HG02870 (cell line): ENCODE data around the gene ACY1.
A peak's percentile ranks its signal among the peaks of the same experiment; 100 is the strongest.

Source experiments
- ATAC-seq: cut with Tn5 transposase; IDR thresholded peaks from one replicate; pipeline ENCODE4 v1.9.1; 2021; ENCODE audit warnings: mild to moderate bottlenecking, moderate library complexity; ENCODE audit not compliant: unreplicated experiment

The ACY1 gene

DNA sequence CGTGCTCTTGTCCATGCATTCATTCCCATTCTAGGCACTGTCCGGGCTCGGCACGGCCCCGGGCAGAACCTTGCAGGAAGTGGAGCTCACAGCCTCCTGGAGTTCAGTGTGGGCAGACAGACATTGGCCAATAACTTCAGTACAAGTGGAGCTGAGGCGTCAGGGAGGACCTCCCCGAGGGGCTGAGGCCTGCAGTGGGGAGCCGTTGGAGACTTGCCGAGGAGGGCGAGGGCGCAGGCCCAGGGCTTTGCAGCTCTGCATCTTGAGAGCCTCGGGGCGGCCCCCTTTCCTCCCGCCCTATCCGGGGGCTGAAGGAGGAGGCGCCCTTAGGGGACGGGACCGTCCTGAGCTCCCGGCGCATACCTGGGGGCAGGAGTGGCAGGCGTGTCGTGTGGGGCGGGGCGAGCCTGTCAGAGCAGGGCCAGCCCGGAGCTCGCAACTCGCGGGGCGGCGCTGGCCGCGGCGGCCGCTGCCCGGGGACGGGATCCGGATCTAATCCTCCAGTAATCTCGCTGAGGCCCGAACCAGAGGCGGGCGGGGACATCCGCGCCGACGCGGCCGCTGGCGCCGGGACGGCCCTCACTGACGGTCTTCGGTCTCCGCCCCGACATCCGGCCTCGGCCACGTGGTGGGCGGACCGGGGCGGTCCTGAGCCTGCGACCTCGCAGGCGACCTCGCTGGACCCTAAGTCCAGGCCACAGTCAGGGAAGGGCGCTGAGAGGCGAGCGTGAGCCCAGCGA, at the start of gene ACY1:
Gene ACY1, plus strand, starts transcription at position 698 of the 740 bp plus-strand sequence. CDS start 530 bp downstream, outside the sequence.
- peak; percentile 74 for ATAC-seq

DNA sequence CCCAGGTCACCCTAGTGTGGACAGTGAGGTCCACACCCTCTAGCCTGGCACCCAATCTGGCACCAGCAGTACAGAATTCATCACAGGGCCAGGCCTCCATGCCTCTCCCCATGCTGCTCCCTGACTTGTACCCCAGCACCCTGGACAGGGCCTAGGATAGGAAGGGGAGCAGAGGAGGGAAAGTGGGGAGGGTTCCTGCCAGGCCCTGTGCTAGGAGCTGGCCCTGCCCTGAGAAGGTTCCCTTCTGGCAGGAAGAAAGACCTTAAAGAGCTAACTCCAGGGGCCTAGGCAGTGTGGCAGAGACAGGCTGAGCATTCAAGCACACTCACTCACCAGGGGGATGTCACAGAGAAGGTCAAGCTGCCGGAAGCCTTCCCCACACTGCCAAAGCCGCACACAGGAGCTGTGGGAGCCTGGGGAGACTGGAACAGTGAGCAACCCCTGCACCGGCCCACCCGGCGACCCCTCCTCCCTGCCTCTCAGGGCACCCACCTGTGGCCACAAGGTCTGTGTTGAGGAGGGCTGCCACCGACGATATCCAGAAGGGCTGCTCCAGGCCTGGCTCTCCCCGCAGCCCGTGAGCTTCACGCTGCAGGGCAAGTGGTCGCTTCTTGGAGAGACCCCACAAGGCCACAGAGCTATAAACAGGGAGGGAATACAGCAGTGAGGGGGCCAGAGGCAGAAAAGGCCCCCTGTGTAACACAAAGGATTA, 49.0 kb upstream of the ACY1 start:
- no peak for ATAC-seq

DNA sequence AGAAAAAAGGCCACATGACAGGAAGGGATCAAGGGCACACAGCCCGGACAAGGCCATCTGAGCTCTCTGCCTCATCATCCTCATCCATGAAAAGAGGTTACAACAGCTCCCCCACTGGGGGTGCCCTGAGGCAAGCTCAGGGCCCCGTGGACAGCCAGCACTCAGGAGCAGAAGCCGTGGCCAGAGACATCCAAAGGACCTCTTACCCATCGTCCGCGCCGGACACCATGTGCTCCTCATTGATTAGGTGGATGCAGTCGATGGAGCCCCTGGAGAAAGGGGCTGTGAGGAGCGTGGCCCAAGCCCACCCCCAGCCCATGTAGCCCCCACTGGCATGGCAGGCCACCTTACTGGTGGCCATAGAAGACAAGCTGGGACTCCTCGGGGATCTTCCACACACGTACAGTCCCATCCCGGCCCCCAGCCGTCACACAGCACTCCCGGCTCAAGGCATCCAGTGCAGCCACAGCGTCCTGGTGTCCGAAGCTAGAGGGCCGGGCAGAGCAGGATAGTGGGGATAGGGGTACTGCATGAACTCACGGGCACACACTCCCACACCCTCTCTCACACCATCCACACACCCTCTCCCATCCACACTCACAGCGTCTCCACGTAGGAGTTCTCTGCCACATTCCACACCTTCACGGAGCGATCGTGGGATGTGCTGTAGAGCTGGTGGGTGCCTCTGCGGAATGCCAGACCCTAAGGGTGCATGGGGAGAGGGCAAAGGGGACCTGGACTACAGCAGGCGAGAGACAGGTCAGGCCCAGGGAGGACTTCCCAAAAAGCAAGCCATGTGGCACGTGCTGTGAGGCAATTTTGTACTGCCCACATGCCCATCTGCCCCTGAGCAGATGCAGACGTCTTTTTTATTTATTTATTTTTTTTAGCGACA, 48.1 kb upstream of the ACY1 start:
- ATAC-seq = no peak

DNA sequence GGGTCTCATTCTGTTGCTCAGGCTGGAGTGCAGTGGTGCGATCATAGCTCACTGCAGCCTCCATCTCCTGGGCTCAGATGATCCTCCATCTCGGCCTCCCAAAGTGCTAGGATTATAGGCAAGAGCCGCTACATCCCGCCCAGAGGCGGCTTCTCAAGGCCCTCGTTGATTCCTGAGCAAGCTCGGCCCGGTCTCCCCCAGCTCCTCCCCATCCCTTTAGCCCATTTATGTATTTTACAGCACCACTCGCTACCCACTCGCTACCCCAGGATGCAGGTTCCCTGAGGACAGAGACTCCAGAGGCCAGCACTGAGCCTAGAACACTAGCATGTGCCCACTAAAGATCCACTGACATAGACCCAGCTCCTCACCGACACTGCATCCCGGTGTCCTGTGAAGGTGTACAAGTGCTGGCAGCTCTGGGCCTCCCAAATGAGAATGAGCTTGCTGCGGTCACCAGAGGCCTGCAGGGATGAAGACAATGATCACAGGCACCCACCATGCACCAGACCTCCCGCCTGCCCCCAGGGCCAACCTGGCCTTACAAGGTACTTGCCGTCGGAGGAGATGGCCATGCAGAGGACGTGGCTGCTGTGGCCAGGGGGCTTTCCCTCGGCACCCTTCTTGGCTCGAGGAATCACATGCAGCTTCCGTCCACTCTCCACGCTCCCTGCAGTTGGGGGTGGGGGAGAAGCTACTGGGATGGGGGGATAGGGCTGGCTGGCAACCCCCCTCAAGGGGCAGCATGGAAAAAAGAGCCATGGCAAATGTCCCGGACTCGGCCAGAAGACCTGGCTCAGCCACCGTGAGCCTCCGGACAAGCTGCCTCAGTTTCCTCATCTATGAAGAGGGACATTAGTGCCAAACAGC, 47.2 kb upstream of the ACY1 start:
- ATAC-seq = no peak

DNA sequence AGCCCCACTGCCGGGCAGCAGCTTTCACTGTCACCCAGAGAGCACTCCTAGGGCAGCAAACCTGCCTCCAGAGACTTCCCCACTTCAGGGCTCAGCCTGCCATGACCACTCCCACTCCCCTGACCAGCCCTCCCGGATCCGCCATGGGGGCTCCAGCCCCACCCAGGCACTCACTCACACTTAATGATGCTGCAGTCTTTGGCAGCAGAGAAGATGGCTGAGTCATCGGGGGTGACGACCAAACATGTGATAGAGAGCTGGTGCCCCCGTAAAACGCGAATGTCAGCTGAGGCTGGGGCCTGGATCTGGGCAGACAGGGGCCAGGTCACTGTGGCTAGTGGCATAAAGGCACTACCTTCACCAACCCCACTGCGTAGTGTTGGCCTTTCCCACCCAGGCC, 46.3 kb upstream of the ACY1 start:
- no peak for ATAC-seq

DNA sequence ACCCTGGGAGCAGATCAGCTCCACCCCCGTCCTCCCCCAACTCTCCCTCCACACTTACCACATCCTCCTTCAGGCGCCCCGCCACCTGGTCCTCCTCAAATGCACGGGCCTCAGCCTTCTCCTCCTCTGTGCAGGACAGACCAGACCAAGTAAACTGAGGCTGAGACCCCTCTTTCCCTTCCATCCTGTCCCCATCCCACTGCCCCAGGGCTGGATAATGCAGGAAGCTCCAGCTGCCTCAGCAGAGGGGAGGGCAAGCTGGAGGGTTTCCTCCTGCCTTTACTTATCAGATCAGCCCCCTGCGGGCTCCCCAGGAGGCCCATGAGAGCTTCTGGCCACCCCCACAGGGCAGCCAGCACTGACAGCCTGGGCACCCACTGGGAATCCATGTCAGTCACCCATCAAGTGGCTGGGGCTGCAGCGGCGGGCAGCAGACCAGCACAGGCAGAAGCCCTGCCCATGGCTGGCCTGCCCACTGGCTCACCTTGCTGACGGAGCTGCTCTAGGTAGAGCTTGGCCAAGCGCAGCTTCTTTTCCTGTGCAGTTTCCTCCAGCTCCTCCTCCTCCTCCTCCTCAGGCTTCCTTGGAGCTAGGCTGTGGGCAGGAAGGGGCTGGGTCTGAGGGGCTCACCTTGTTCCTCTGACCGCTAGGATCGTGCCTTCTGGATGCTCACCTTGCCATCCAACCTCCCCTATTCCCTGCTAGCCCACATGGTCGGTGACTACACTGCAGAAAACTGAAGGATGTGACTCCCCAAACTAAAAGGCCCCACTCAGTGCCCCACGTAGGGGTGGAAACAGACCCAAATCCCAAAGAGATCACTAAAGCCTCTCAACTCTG, 45.5 kb upstream of the ACY1 start:
- no peak for ATAC-seq

DNA sequence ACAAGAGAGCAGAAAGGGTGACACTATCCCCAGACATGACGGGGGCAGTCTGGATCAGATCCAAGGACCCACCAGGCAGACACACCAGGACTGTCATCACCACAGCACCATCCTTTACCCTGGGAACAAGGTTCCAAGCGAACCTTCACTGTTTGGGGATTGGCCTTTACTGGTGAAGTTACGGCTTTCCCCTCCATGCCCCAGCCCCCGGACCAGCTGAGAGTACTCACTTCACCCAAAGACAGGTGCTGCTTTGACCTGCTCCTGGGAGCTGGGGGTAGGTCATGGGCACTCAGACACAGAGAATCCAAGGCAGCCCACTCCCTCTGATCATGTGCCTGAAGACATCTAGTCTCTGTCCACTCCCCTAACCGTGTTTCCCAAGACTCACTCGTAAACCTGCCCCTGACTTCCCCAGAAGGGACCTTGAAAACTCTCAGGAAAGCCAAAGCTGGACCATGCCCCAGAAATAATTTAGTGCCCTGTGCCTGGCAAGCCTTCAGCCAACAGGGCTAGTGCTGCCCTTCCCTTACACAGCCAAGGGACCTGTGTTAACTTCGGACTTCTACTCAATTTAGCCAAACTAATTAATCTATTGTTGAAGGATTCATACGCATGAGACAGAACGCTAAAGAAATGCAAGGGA, 44.4 kb upstream of the ACY1 start:
- ATAC-seq = no peak

DNA sequence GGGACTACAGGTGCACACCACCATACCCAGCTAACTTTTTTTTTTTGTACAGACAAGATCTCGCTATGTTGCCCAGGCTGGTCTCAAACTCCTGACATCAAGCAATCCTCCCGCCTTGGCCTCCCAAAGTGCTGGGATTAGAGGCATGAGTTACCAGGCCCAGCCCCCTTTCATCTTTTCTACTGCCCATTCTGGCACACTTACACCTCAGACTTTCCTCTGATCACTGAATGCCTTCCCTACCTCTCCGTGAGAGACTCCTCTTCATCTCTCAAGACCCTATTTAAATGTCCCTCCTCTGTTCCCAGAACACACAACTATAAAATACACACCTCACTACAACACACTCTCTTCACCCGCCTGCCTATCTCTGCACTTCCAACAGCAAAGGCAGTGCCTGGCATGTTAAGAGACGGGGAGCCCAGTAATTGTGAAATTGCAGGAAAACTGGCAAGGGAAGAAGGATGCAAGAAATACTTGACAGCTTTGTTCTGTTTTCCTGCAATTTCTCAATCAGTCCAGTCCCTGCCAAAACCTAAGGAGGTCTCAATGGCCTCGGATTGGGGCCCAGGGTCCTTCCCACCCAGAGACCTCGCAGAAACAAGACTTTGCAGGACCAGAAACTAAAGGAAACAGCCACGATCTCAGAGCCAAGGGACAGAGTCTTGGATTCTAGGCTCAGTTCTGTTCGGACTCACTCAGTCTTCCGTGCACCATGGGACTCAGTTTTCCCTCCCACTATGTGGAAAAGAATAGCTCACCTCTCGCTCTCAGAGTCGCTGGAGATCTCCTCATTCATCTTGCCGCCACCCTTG, 42.5 kb upstream of the ACY1 start:
- ATAC-seq = no peak

DNA sequence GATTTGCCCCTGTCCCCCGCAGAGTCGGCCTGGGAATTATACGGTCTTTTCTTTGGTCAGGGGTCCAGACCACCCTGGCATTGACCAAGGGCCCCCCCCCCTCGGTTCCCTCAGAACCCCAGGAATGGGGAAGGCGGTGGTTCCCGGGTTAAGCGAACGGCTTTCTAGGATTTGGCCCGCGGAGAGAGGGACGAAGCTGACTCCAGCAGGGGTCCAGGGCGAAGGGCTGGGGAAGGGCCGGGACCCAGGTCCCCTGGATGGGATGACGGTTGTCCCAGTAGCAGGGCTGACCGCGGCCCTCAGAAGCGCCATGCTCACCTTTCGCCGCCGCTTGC, 41.9 kb upstream of the ACY1 start:
- no peak for ATAC-seq

DNA sequence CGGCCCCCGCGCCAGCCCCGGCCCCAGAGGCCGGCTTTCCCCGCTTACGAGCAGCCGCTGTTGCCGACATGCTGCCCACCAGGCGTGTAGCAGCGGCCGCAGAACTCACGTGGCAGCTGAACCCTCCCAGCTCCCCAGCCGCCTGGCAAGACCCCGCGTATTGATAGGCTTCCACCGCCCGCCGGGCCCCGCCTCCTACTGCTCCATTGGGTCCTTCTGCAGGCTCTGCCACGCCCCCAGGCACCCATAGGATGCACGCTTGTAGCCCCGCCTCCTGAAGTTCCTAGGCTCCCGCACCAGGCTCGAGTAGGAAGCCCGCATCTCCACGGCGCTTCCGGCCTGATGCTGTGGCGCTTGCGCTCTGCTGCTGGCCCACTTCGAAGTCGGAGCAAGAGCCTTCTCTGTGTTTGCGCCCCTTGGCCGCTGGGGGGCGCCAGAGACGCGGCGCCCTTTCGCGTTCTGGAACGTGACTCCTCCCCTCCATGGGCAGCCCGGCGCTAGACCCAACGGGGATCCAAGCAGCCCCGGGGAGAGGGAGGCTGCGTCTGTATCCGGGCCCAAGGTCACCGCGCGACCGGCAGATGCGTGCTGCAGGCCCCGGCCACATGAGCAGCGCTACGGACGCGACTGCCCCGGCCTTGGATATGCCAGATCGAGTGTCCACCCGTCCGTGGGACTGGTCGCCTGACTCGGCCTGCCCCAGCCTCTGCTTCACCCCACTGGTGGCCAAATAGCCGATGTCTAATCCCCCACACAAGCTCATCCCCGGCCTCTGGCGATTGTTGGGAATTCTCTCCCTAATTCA, 41.3 kb upstream of the ACY1 start, which contains the start of the genes PARP3 and RRP9:
Gene PARP3, plus strand, starts transcription at position 566 of the 805 bp plus-strand sequence. CDS start 993 bp downstream, outside the sequence.
Gene RRP9, minus strand, starts transcription at position 107 of the 805 bp plus-strand sequence. Its CDS starts 37 bp downstream, at position 70.
- ATAC-seq = peak; percentile 86

DNA sequence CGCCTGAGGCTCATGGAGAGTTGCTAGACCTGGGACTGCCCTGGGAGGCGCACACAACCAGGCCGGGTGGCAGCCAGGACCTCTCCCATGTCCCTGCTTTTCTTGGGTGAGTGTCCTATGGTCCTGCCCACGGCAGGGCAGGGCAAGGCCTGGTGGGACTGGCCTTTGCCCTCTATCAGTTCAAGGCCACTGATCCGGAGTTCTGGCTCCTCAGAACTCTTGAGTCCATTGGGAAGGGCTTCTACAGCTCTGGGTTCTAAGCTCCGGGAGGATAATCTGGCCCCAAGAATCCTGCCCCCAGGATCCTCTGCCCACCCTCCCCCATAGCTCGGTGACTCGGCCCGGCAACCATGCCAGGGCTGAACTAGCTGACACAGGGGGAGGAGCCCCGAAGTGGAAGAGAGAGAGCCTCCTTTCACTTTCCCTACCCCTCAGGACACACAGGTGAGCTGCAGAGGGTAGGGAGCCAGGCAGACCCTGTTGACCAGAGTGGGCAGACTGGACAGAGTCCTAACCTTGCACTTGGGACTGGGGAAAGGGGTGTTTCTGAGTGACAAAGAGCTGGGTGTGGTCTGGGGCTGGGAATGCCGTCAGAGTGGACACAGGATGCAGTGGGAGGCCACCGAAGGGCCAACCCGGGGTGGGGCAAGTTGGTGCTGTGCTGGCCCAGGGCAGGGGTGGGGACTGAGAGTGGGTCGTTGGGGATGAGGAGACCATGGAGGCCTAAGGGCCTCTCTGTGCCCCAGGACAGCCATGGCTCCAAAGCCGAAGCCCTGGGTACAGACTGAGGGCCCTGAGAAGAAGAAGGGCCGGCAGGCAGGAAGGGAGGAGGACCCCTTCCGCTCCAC, 40.5 kb upstream of the ACY1 start:
- ATAC-seq = peak; percentile 31

DNA sequence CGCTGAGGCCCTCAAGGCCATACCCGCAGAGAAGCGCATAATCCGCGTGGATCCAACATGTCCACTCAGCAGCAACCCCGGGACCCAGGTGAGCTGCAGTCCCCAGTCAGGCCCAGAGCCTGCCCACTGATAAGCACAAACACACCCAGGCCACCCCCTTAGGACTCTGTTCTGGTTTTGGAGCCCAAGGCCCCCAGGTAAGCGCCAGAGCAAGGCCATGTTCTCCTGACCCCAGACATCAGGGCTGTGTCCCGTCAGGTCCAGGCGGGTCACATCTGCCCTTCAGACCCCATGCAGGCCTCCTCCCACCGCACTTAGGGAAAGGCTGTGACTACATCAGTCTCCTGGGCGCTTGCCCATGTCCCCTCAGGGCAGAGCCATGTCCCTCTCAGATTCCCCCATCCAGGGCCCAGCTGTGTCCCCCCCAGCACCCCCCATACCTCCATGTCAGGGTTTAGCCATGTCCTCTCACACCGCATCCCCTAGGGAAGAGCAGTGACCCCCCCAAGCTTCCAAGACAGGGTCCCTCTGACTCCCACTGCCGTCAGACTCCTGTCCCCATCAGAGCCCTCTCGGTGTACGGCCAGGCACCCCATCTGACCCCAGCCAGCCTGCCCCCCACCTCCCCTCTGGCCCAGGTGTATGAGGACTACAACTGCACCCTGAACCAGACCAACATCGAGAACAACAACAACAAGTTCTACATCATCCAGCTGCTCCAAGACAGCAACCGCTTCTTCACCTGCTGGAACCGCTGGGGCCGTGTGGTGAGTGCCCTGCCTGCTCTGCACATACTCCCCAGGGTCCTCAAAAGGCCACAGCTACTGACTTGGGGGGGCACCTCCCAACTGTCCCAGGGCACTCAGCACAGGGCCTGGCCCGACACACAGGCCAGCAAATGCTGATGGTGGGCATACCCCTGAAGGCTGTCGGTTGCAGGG, 39.6 kb upstream of the ACY1 start:
- no peak for ATAC-seq

DNA sequence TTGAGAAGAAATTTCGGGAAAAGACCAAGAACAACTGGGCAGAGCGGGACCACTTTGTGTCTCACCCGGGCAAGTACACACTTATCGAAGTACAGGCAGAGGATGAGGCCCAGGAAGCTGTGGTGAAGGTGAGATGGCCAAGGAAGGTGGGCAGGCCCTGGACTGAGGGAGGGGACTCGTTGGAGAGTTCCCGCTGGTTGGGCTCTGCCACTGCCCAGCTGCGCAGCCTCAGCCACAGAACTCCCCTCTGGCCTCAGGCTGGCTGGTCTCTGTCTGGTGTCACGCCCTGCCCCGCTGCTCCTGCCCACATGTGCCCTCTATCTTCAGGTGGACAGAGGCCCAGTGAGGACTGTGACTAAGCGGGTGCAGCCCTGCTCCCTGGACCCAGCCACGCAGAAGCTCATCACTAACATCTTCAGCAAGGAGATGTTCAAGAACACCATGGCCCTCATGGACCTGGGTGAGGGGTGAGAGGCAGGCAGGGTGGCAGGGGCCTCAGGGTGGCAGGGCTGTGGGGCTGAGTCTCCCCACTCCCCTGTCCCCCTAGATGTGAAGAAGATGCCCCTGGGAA, 38.8 kb upstream of the ACY1 start:
- ATAC-seq = no peak

DNA sequence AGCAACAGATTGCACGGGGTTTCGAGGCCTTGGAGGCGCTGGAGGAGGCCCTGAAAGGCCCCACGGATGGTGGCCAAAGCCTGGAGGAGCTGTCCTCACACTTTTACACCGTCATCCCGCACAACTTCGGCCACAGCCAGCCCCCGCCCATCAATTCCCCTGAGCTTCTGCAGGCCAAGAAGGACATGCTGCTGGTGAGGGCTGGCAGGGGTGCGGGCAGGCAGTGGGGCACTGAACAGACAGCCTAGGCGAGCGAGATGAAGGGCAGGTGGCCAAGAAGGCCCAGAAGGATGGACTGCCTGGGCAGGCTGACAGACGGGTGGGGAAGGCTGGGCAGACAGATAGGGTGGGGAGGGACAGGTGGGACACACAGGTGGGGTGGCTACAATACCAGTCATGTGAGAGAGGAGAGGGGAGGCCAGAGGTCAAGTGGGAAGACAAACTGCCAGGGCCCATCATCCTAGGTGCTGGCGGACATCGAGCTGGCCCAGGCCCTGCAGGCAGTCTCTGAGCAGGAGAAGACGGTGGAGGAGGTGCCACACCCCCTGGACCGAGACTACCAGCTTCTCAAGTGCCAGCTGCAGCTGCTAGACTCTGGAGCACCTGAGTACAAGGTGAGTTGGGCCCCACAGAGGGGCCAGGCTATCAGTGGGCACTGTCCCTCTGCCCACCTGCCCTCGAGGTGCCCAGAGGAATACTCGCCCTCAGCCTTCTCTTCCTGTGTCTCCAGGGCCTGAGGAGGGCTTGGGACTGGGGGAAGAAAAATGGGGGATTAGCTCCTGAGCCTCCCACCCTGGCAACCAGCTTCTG, 38.1 kb upstream of the ACY1 start:
- no peak for ATAC-seq
